Thoracic aorta (tissue), 2 donors: ENCODE measurements around the gene AP1B1. TPM values are rescaled to one million over a fixed set of nuclear protein-coding genes. Genes with fewer than 3 reads are reported as not detected.
A peak's percentile ranks its signal among the peaks of the same experiment; 100 is the strongest.

Experiments used
- ATAC-seq: fragments of 150-250 bp; one replicate; pipeline ENCODE4 v1.8.0; 2017; ENCODE audit warnings: low read depth; ENCODE audit not compliant: insufficient number of reproducible peaks, low FRiP score
- DNase-seq: peaks from one replicate; pipeline ENCODE4 v3.0.0-alpha.2; 2020; ENCODE audit warnings: low spot score
- H3K27ac ChIP-seq, 2 donors: fragments of 200-600 bp; sonication (generic); 1 replicate in 1 of 2; 2 replicates in 1 of 2; pipeline ENCODE4 v1.5.1; 2016; ENCODE audit warnings: mild to moderate bottlenecking in 2 of 2, moderate library complexity in 2 of 2
- H3K27me3 ChIP-seq: fragments of 200-600 bp; sonication (generic); replicated peaks from 2 replicates; pipeline ENCODE4 v1.6.0; 2016; ENCODE audit warnings: mild to moderate bottlenecking; ENCODE audit not compliant: insufficient read depth
- H3K36me3 ChIP-seq: fragments of 200-600 bp; sonication (generic); one replicate; pipeline ENCODE4 v1.5.1; 2016
- H3K4me1 ChIP-seq, 2 donors: fragments of 200-600 bp; sonication (generic); 1 replicate in 1 of 2; 2 replicates in 1 of 2; pipeline versions ENCODE4 v1.5.1 to v1.6.0; 2016; ENCODE audit warnings: low read depth in 2 of 2, mild to moderate bottlenecking in 1 of 2; ENCODE audit not compliant: control insufficient read depth in 1 of 2
- H3K4me3 ChIP-seq: fragments of 200-600 bp; sonication (generic); 2 replicates; pipeline ENCODE4 v1.5.1; 2016; ENCODE audit warnings: mild to moderate bottlenecking
- H3K9me3 ChIP-seq: fragments of 200-600 bp; sonication (generic); 2 replicates; pipeline ENCODE4 v1.5.1; 2016
- total RNA-seq, 2 donors: library from RNA; depleted of rRNA; stranded (reverse); fragments of >200 nt; gene quantifications; one replicate each; pipeline versions ENCODE4 v1.1.0 to v1.2.3, GENCODE V29; 2016
- TF ChIP-seq, protein P1 (sequence below): fragments of 200-600 bp; sonication (generic); IDR thresholded peaks from one replicate; pipeline ENCODE4 v1.5.1; 2019; ENCODE audit warnings: antibody characterized with exemption

AP1B1 gene
- total RNA-seq, 2 donors from 2014 or later, result 59.5 to 73.1 TPM

DNA sequence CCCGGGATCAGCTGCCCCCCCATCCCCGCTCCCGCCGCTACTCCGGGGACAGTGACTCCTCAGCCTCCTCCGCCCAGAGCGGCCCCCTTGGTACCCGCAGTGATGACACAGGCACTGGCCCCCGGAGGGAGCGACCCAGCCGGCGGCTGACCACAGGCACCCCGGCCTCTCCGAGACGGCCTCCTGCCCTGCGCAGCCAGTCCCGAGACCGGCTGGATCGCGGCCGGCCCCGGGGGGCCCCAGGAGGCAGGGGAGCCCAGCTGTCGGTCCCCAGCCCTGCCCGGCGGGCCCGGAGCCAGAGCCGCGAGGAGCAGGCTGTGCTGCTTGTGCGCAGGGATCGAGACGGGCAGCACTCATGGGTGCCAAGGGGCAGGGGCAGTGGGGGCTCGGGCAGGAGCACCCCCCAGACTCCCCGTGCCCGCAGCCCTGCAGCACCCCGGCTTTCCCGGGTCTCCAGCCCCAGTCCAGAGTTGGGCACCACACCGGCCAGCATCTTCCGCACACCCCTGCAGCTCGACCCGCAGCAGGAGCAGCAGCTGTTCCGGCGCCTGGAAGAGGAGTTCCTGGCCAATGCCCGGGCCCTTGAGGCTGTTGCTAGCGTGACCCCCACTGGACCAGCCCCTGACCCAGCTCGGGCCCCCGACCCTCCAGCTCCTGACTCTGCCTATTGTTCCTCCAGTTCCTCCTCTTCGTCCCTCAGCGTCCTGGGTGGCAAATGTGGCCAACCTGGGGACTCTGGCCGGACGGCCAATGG is 76.7 kb downstream of the AP1B1 start:
- peak overlapping the region; percentile 69 for H3K4me3 ChIP-seq

GRCh38 chr22:29310863-29311339 is 77.5 kb downstream of the AP1B1 start:
- TF ChIP-seq, protein P1, sequence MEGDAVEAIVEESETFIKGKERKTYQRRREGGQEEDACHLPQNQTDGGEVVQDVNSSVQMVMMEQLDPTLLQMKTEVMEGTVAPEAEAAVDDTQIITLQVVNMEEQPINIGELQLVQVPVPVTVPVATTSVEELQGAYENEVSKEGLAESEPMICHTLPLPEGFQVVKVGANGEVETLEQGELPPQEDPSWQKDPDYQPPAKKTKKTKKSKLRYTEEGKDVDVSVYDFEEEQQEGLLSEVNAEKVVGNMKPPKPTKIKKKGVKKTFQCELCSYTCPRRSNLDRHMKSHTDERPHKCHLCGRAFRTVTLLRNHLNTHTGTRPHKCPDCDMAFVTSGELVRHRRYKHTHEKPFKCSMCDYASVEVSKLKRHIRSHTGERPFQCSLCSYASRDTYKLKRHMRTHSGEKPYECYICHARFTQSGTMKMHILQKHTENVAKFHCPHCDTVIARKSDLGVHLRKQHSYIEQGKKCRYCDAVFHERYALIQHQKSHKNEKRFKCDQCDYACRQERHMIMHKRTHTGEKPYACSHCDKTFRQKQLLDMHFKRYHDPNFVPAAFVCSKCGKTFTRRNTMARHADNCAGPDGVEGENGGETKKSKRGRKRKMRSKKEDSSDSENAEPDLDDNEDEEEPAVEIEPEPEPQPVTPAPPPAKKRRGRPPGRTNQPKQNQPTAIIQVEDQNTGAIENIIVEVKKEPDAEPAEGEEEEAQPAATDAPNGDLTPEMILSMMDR, result no peak
- ATAC-seq, result peak; percentile 62
- H3K27ac ChIP-seq, result peak overlapping the region; percentile 70 to 86
- H3K4me1 ChIP-seq, result peaks cover 54 to 76% of the 10 kb centered on the region in 2 donors
- H3K4me3 ChIP-seq, result peak overlapping the region; percentile 69
- peak; percentile 92 for DNase-seq
- no peaks in the 10 kb centered on the region for H3K36me3 ChIP-seq
- peaks cover 15% of the 10 kb centered on the region for H3K27me3 ChIP-seq
- H3K9me3 ChIP-seq, result no peaks in the 10 kb centered on the region

More for the DNA sequence above, 76.7 kb downstream of the AP1B1 start:
- no peaks in the 10 kb centered on the region for H3K36me3 ChIP-seq
- TF ChIP-seq, protein P1, result no peak
- H3K27ac ChIP-seq, result peak overlapping the region; percentile 63 to 86
- H3K9me3 ChIP-seq, result no peaks in the 10 kb centered on the region
- peaks cover 54 to 76% of the 10 kb centered on the region in 2 donors for H3K4me1 ChIP-seq
- no peak for DNase-seq
- peaks cover 15% of the 10 kb centered on the region for H3K27me3 ChIP-seq
- ATAC-seq, result no peak

GRCh38 chr22:29310065-29310862 is 78.1 kb downstream of the AP1B1 start:
- TF ChIP-seq, protein P1, result no peak
- no peak for DNase-seq
- Histone ChIP-seq H3K9me3 (no peaks in the 10 kb centered on the region), H3K4me3 (peak overlapping the region; percentile 69), H3K4me1 (peaks cover 50 to 73% of the 10 kb centered on the region in 2 donors), H3K36me3 (no peaks in the 10 kb centered on the region), H3K27ac (peak overlapping the region; percentile 70 to 86), H3K27me3 (peaks cover 15% of the 10 kb centered on the region)
- ATAC-seq, result no peak

- Histone ChIP-seq H3K4me3 (peak overlapping the region; percentile 98), H3K4me1 (peaks cover 50 to 65% of the 10 kb centered on the region in 2 donors), H3K27ac (peak overlapping the region; percentile 70 to 86), H3K9me3 (no peaks in the 10 kb centered on the region), H3K36me3 (no peaks in the 10 kb centered on the region), H3K27me3 (peaks cover 11% of the 10 kb centered on the region)
- DNase-seq, result no peak
- TF ChIP-seq, protein P1, result no peak
- no peak for ATAC-seq
These were observed 78.9 kb downstream of the AP1B1 start for GRCh38 chr22:29309332-29310064.
